ENCODE measurements around the gene PPP1R2B.

Gene PPP1R2B

DNA sequence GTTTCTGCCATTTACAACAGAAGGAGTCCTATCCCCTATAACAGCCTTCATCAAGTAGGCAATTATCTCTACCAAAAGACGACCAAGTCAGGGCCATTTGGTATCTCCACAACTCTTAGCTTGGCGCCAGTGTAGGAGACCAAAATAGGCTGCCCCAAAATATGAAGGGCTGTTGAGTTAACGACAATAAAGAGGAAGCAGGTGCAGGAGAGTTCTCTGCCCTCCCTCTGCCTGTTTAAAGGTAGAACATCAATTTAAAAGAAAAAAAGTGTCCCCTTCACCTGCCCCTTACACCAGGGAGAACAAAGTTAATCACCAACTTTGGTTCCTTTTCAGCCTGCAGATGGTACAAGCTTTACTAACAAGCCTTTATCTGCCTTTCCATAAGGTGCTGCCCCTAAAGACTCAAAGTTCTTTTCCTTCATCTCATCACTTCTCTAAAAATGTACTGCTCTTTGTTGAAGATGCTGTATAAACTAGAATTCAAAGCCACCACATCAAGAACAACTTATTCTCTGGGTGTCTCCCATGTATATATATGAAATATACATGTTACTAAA lies 33.3 kb downstream of the PPP1R2B start:
- no peak for DNase-seq

DNA sequence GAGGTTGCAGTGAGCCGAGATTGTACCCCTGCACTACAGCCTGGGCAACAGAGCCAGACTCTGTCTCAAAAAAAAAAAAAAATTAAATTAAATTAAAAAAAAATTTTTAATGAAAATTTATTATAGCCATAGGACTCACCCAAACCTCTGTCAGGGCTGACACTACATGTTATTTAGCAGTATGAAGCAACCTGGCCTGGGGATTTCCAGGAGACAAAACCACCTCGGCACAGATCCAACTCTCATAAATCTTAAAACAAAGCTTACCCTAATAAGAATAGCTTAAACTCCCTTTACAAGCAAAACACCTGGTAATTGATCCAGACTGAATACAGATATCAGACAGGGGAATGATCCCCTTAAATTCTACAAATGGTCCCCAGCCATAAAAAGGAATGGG lies 38.4 kb downstream of the PPP1R2B start:
- no peak for DNase-seq

DNA sequence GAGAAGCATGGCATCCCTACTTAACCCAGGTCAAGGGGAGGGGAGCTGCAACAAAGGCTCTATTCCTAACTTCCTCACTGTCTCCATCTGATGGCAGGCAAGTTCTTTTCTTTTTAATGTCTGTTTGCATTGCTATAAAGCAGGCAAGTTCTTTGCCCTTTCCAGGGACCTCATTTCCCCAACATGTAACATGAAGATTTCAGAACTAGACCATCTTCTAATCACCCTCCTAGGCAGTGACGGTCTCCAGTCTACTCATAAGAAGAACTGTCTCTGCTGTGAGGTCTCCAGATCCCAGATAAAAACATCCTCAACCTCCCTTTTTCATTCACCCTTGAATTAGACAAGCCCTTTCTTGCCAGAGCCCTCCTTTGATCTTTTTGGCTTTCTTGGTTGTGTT lies 42.1 kb downstream of the PPP1R2B start:
- no peak for DNase-seq

DNA sequence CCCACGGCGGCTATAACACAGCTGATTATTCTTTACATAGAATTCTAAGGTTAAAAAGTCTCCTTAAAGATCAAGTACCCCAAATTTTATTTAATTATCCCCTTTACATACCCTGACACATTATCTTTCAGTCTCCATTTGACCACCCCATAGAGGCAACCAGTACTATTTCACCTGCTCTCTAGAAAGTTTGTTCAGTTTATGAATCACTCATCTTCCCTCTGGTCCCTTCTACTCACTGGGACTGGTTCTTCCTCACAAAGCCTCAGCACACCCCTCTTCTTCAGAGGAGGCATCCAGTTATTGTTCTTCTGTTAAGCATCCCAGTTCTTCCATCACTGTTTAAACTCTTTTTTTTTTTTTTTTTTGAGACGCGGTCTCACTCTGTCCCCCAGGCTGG lies 42.8 kb downstream of the PPP1R2B start:
- no peak for DNase-seq

DNA sequence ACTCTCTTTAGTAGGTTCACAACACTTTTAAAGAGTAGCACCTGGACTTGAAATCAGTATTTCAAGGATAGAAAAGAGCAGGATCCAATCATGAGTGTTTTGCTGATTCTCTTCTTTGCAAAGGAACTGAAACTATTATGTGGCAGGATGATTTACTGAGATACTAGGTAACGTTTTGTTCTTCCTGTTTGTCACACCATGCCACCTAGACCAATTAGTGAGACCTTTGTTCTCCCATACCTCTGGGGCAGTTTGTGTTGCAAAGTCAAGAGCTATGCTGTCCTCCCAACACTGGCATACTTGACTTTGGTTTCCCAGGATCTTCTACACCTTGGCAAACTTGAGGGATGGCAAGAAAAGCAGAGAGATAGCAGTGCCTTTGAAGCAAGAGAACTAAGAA lies 43.4 kb downstream of the PPP1R2B start:
- no peak for DNase-seq

DNA sequence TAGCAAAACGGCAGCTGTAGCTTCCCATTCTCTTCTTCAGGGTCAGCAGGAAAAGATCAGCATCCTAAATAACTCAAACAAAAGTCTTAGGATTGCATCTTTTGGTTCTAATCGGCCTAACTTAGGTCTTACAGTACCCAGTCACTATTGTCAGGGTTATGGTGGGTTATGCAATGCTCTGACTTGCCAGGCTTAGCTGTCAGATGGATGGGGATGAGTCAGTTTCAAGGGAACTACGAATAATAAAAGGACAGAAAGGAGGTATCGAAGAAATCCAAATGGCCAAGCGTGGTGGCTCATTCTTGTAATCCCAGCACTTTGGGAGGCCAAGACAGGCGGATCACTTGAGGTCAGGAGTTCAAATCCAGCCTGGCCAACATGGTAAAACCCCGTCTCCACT lies 46.5 kb downstream of the PPP1R2B start:
- DNase-seq: no peak

All from NCI-H1694 treated with DMSO at 0.1 percent for 48 hours (cell line).